Pancreas (tissue), 10 donors: ENCODE results near the gene RANGRF. TPM values are rescaled to one million over a fixed set of nuclear protein-coding genes. Genes with fewer than 3 reads are reported as not detected.

Experiments
- ATAC-seq, 4 donors: fragments of 200-7000 bp; cut with Tn5 transposase; one replicate each; pipeline versions ENCODE4 v1.8.0 to v1.9.1; 2020; ENCODE audit warnings: mild to moderate bottlenecking in 4 of 4, moderate library complexity in 4 of 4
- DNase-seq, 6 donors: peaks; one replicate each; pipeline ENCODE4 v3.0.0-alpha.2; 2020
- FAIRE-seq: peaks from 2 replicates; lab custom pipeline; 2012; peaks lifted over from hg19 to GRCh38; lab: Jason Lieb, UNC
- H3K27ac ChIP-seq, 4 donors: fragments of 200-600 bp; sonication (generic); 1 replicate in 3 of 4; 2 replicates in 1 of 4; pipeline versions ENCODE4 v1.5.0 to v1.8.0; 2020
- H3K27me3 ChIP-seq, 4 donors: fragments of 200-600 bp; one replicate each; pipeline ENCODE4 v1.8.0; 2021
- H3K36me3 ChIP-seq, 3 donors: fragments of 200-600 bp; sonication (generic) in 1 of 3; one replicate each; pipeline versions ENCODE4 v1.5.0 to v1.8.0; 2020 to 2021
- H3K4me1 ChIP-seq, 3 donors: fragments of 200-600 bp; one replicate each; pipeline ENCODE4 v1.8.0; 2021
- H3K4me3 ChIP-seq, 4 donors: fragments of 200-600 bp; sonication (generic) in 2 of 4; one replicate each; pipeline versions ENCODE4 v1.5.0 to v1.8.0; 2020 to 2021
- H3K9me3 ChIP-seq, 4 donors: fragments of 200-600 bp; one replicate each; pipeline ENCODE4 v1.8.0; 2021
- CTCF ChIP-seq, 4 donors: fragments of 200-600 bp; sonication (generic) in 3 of 4; IDR thresholded peaks; one replicate each; pipeline versions ENCODE4 v1.5.0 to v1.8.0; 2021; ENCODE audit warnings: antibody characterized with exemption in 4 of 4
- WGBS, 2 donors: extraction: QIAGEN DNeasy Blood & Tissue Kit; methylation state at CpG; one replicate each; pipeline ENCODE4 v1.1.7; 2013; 5-methylcytosine and 5-hydroxymethylcytosine counted together
- intact Hi-C, 3 donors: fragments of 100-400 bp; cut with DNase I; formaldehyde crosslinking; loops; one replicate each; pipeline versions ENCODE4 v1.11.1 to v1.14.2; 2022
- polyA plus RNA-seq, 2 donors: library from polyadenylated mRNA; stranded (reverse); fragments of 200-250 nt; gene quantifications; one replicate each; pipeline ENCODE4 v1.2.3, GENCODE V29; 2013
- total RNA-seq, 6 donors: library from RNA; stranded (reverse); fragmentation: NEBNext Ultra II Directional in 4 of 6; extraction: Animal tissue kit (Norgen Biotek cat#: 25700) in 4 of 6; gene quantifications; one replicate each; pipeline versions ENCODE4 v1.2.1 to v1.2.4, GENCODE V29; 2021 to 2023
- donor health status: healthy with polysubstance abuse.
- donor health status: DM: no; HTN: no; CAD: no; lungs with moderate emphysema.
- donor health status: DM: no; HTN: no; CAD: no.
- donor health status: control.
- donor health status: control.
- donor health status: Bipolar disorder and iron deficiency.
- donor health status: DM: yes; HTN: yes; CAD: no.
- donor health status: DM: no; HTN: no; CAD: no.
- donor health status: DM: no; HTN: no; CAD: no.
- donor health status: DM: yes; HTN: yes; CAD: no.

The RANGRF gene
- total and polyA plus RNA-seq, 8 donors: 2.8 to 27.4 (median 7.1) TPM

GRCh38 chr17:8338753-8339140, 50.3 kb downstream of the RANGRF start:
- H3K36me3 ChIP-seq: no peaks in the 10 kb centered on the region
- no peak for TF ChIP-seq CTCF (IDR thresholded peaks at IDR 0.05)
- no peak overlapping the region for H3K27ac ChIP-seq
- H3K9me3 ChIP-seq: no peaks in the 10 kb centered on the region
- ATAC-seq (no peak), FAIRE-seq (no peak), DNase-seq (no peak)
- H3K27me3 ChIP-seq: no peaks in the 10 kb centered on the region
- intact Hi-C loops: no loop called here
- 85 to 91% methylated on average over 5 of the region's 5 CpGs for WGBS, 2 donors
- no peak overlapping the region for H3K4me3 ChIP-seq
- no peaks in the 10 kb centered on the region for H3K4me1 ChIP-seq

GRCh38 chr17:8339540-8339939, 51.1 kb downstream of the RANGRF start, which contains the start of gene ODF4:
ODF4 (plus strand) TSS chr17:8339840; CDS start chr17:8340052, 212 bp downstream.
- Histone ChIP-seq H3K36me3 (no peaks in the 10 kb centered on the region), H3K9me3 (no peaks in the 10 kb centered on the region), H3K4me3 (no peak within 1 kb of the TSS), H3K4me1 (no peaks in the 10 kb centered on the region), H3K27ac (no peak within 1 kb of the TSS), H3K27me3 (no peaks in the 10 kb centered on the region)
- FAIRE-seq (no peak), ATAC-seq (no peak), DNase-seq (no peak)
- intact Hi-C loops: no loop called here
- 70 to 87% methylated on average over 2 of the region's 2 CpGs for WGBS, 2 donors
- no peak for TF ChIP-seq CTCF (IDR thresholded peaks at IDR 0.05)

Other genes with a start within 250 kb of the RANGRF start
- gene ALOX15B, start 249.6 kb upstream of the RANGRF start, total RNA-seq: 1 to 10 TPM in 1 of 6 donors, under 1 TPM in 4, not detected in 1; 0.09 to 4.7 (median 0.37) TPM
- under 1 TPM; 0.05 to 0.19 TPM for gene ALOX15B, start 249.6 kb upstream of the RANGRF start, polyA plus RNA-seq
- under 1 TPM in 1 of 6 donors, not detected in 5; 0.31 TPM for gene ALOX12B, start 201.0 kb upstream of the RANGRF start, total RNA-seq
- gene ALOX12B, start 201.0 kb upstream of the RANGRF start, polyA plus RNA-seq: under 1 TPM in 1 of 2 donors, not detected in 1; 0.16 TPM
- not detected for gene ALOXE3, start 170.2 kb upstream of the RANGRF start, total RNA-seq
- under 1 TPM in 1 of 2 donors, not detected in 1; 0.35 TPM for gene ALOXE3, start 170.2 kb upstream of the RANGRF start, polyA plus RNA-seq
- not detected for gene HES7, start 164.6 kb upstream of the RANGRF start, total RNA-seq
- gene HES7, start 164.6 kb upstream of the RANGRF start, polyA plus RNA-seq: under 1 TPM; 0.08 to 0.16 TPM
- gene PER1, start 136.3 kb upstream of the RANGRF start, total RNA-seq: 100 to 1,000 TPM in 2 of 6 donors, 10 to 100 TPM in 4; 17.5 to 105 (median 67.6) TPM
- gene PER1, start 136.3 kb upstream of the RANGRF start, polyA plus RNA-seq: 100 to 1,000 TPM; 107 to 158 TPM
- 10 to 100 TPM; 19.5 to 35.7 (median 29.6) TPM for gene VAMP2, start 125.7 kb upstream of the RANGRF start, total RNA-seq
- 10 to 100 TPM; 29.8 to 82.0 TPM for gene VAMP2, start 125.7 kb upstream of the RANGRF start, polyA plus RNA-seq
- 10 to 100 TPM in 1 of 6 donors, 1 to 10 TPM in 5; 5.2 to 10.2 (median 6.3) TPM for gene TMEM107, start 112.3 kb upstream of the RANGRF start, total RNA-seq
- 10 to 100 TPM in 1 of 2 donors, 1 to 10 TPM in 1; 5.7 to 11.1 TPM for gene TMEM107, start 112.3 kb upstream of the RANGRF start, polyA plus RNA-seq
- gene BORCS6, start 98.5 kb upstream of the RANGRF start, total RNA-seq: 10 to 100 TPM in 1 of 6 donors, 1 to 10 TPM in 5; 4.9 to 10.4 (median 6.9) TPM
- gene BORCS6, start 98.5 kb upstream of the RANGRF start, polyA plus RNA-seq: 1 to 10 TPM; 4.5 to 6.1 TPM
- gene AURKB, start 78.1 kb upstream of the RANGRF start, total RNA-seq: 1 to 10 TPM in 1 of 6 donors, under 1 TPM in 2, not detected in 3; 0.47 to 2.0 (median 0.95) TPM
- under 1 TPM; 0.40 to 0.72 TPM for gene AURKB, start 78.1 kb upstream of the RANGRF start, polyA plus RNA-seq
- gene CTC1, start 40.6 kb upstream of the RANGRF start, total RNA-seq: 10 to 100 TPM; 15.4 to 40.8 (median 17.3) TPM
- gene CTC1, start 40.6 kb upstream of the RANGRF start, polyA plus RNA-seq: 10 to 100 TPM; 22.6 to 42.6 TPM
- 10 to 100 TPM; 11.5 to 21.4 (median 18.7) TPM for gene PFAS, start 39.4 kb upstream of the RANGRF start, total RNA-seq
- gene PFAS, start 39.4 kb upstream of the RANGRF start, polyA plus RNA-seq: 10 to 100 TPM; 11.7 to 21.1 TPM
- 10 to 100 TPM in 1 of 6 donors, 1 to 10 TPM in 5; 1.1 to 12.2 (median 2.7) TPM for gene SLC25A35, start 6.7 kb downstream of the RANGRF start, total RNA-seq
- 1 to 10 TPM; 7.3 to 9.5 TPM for gene SLC25A35, start 6.7 kb downstream of the RANGRF start, polyA plus RNA-seq
- gene ARHGEF15, start 21.6 kb downstream of the RANGRF start, total RNA-seq: 1 to 10 TPM; 1.7 to 3.2 (median 2.0) TPM
- 10 to 100 TPM; 12.4 to 23.9 TPM for gene ARHGEF15, start 21.6 kb downstream of the RANGRF start, polyA plus RNA-seq
- gene ODF4, start 51.2 kb downstream of the RANGRF start, total RNA-seq: not detected
- not detected for gene ODF4, start 51.2 kb downstream of the RANGRF start, polyA plus RNA-seq
- gene RPL26, start 94.5 kb downstream of the RANGRF start, total RNA-seq: 1,000 to 10,000 TPM in 3 of 6 donors, 100 to 1,000 TPM in 3; 608 to 1,143 (median 994) TPM
- 1,000 to 10,000 TPM; 1,120 to 1,890 TPM for gene RPL26, start 94.5 kb downstream of the RANGRF start, polyA plus RNA-seq
- gene RNF222, start 109.2 kb downstream of the RANGRF start, total RNA-seq: not detected
- not detected for gene RNF222, start 109.2 kb downstream of the RANGRF start, polyA plus RNA-seq
- gene NDEL1, start 147.2 kb downstream of the RANGRF start, total RNA-seq: 10 to 100 TPM; 19.2 to 28.8 (median 21.1) TPM
- gene NDEL1, start 147.2 kb downstream of the RANGRF start, polyA plus RNA-seq: 10 to 100 TPM; 14.4 to 21.8 TPM